ENCODE results near the gene GGA2.

GGA2 gene

GRCh38 chr16:23534868-23535860 lies 24.9 kb upstream of the GGA2 start:
- no peak for DNase-seq (ENCODE audit: low spot score)
- H3K27ac ChIP-seq, result no peak overlapping the region
- H3K4me3 ChIP-seq, result no peak overlapping the region
- no peak for TF ChIP-seq CTCF (IDR thresholded peaks at IDR 0.05)

- Histone ChIP-seq H3K27ac (no peak overlapping the region), H3K4me3 (no peak overlapping the region)
- no peak for TF ChIP-seq CTCF (IDR thresholded peaks at IDR 0.05)
- no peak for DNase-seq (ENCODE audit: low spot score)
Measured at GRCh38 chr16:23532448-23532847, 22.2 kb upstream of the GGA2 start.

GRCh38 chr16:23530062-23530461 lies 19.8 kb upstream of the GGA2 start:
- TF ChIP-seq CTCF (IDR thresholded peaks at IDR 0.05), result no peak
- DNase-seq (ENCODE audit: low spot score), result no peak
- Histone ChIP-seq H3K27ac (no peak overlapping the region), H3K4me3 (no peak overlapping the region)

- TF ChIP-seq CTCF (IDR thresholded peaks at IDR 0.05), result no peak
- no peak overlapping the region for H3K27ac ChIP-seq
- no peak overlapping the region for H3K4me3 ChIP-seq
- DNase-seq (ENCODE audit: low spot score), result no peak
Measured at GRCh38 chr16:23528644-23529310, 18.5 kb upstream of the GGA2 start.

GRCh38 chr16:23527961-23528643 lies 17.8 kb upstream of the GGA2 start:
- Histone ChIP-seq H3K27ac (no peak overlapping the region), H3K4me3 (no peak overlapping the region)
- TF ChIP-seq CTCF (IDR thresholded peaks at IDR 0.05), result no peak
- no peak for DNase-seq (ENCODE audit: low spot score)

GRCh38 chr16:23524886-23525285 lies 14.6 kb upstream of the GGA2 start:
- no peak for DNase-seq (ENCODE audit: low spot score)
- Histone ChIP-seq H3K27ac (no peak overlapping the region), H3K4me3 (no peak overlapping the region)
- TF ChIP-seq CTCF (IDR thresholded peaks at IDR 0.05), result no peak
